Measurements from ENCODE around the gene TRIP13.

DNA sequence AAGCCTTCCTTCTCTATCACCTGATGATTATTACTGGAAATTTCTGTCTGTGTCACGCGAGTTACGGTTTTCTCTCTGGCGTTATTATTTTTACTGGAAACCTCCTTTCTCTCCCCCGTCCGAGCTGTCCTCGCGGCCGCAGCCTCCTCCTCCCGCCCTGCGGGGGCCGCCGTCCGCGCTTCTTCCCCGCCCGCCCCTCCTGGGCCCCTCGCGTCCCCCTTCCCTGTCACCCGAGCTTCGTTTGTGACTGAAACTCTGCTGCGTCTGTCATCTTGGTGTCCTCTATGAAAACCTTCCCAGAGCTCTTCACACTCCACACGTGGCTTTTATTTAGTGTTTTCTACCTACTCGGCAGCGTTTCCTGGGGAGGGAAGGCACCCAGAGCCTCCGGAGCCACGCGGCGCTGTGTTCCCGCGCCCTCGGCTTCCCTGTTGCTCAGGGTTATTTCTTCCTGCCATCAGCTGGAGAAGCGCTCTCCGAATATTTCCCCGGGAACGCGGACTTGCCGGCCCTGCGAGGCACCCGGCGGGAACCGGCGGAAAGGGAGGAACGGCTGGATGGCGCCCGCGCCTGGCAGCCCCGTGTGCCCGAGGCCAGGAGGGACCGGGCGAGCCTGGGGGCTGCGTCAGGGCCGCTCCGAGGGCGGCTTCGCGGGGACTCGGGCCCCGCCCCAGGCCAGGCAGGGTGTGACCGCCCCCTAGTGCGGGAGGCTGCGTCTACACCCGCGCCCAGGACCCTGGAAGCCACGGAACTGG is 33.9 kb downstream of the TRIP13 start:
- TF ChIP-seq, protein P1, sequence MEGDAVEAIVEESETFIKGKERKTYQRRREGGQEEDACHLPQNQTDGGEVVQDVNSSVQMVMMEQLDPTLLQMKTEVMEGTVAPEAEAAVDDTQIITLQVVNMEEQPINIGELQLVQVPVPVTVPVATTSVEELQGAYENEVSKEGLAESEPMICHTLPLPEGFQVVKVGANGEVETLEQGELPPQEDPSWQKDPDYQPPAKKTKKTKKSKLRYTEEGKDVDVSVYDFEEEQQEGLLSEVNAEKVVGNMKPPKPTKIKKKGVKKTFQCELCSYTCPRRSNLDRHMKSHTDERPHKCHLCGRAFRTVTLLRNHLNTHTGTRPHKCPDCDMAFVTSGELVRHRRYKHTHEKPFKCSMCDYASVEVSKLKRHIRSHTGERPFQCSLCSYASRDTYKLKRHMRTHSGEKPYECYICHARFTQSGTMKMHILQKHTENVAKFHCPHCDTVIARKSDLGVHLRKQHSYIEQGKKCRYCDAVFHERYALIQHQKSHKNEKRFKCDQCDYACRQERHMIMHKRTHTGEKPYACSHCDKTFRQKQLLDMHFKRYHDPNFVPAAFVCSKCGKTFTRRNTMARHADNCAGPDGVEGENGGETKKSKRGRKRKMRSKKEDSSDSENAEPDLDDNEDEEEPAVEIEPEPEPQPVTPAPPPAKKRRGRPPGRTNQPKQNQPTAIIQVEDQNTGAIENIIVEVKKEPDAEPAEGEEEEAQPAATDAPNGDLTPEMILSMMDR (IDR thresholded peaks at IDR 0.05; ENCODE audit: low read depth, low read length), result no peak
- TF ChIP-seq EZH2phosphoT487 (IDR thresholded peaks at IDR 0.05; ENCODE audit: low read depth), result no peak
